NCI-H748 (cell line): Measurements from ENCODE around the gene TUBGCP2.
"Not testable (repeated sequence)": the region's sequence is repeated elsewhere in the genome, so short reads cannot be mapped to it uniquely, and the experiment has no call there.

Source experiments
- DNase-seq: peaks from one replicate; lab custom pipeline; 2025; ENCODE audit not compliant: unreplicated experiment; lab: John Stamatoyannopoulos, UW

TUBGCP2 gene

DNA sequence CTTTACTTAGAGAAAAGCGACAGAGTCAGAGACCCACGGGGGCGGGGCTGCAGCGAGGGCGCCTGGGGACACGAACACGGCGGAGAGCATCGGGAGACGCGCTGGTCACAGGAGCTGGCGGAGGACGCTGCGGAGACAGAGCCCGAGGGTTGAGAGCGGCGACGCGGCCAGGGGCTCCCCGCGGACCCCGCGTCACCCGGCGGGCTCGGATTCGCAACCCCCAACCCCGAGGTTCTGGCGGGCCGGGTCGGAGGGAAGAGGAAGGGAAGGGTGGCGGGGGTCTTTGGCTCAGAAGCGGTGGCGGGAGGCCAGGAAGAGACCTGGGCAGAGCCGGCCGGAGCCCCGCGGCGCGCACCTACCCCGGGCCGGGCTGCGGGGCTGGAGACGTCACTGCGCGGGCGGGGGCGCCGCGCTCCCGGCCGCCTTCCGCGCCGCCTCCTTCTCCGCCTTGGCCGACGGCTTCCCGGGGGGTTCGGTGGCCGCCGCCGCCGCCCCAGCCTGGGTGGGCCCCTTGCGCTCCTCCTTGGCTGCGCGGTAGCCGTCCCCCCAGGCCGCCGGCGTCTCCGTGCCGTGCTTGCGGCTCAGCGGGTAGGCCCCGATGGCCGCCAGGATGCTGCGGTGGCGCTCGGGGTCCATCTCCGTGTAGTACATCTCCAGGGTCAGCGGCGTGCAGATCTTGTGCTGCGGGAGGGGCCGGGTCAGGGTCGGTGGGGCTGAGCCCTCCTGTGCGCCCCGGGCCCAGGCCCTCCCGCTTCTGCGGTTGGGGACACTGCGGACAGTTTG is 17.0 kb upstream of the TUBGCP2 start:
- DNase-seq, result peak; percentile 29

DNA sequence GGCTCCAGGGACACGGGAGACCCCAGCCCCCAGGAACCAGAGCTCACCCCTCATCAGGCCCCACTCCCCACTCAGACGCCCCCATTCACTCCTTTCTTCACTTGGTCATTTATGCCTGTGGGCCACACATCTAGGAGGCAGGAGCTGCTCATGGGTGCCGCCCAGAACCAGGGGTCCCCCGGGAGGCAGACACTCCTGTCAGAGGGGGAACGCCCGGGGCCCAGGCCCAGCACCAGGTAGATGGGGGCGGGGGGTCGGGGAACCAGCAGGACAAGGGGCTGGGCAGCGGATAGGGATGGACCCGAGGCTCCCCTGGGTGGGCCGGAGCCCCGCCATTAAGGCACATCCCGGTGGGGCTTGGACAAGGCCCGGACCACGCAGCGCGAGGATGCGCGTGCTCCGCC is 16.2 kb upstream of the TUBGCP2 start:
- DNase-seq, result no peak

DNA sequence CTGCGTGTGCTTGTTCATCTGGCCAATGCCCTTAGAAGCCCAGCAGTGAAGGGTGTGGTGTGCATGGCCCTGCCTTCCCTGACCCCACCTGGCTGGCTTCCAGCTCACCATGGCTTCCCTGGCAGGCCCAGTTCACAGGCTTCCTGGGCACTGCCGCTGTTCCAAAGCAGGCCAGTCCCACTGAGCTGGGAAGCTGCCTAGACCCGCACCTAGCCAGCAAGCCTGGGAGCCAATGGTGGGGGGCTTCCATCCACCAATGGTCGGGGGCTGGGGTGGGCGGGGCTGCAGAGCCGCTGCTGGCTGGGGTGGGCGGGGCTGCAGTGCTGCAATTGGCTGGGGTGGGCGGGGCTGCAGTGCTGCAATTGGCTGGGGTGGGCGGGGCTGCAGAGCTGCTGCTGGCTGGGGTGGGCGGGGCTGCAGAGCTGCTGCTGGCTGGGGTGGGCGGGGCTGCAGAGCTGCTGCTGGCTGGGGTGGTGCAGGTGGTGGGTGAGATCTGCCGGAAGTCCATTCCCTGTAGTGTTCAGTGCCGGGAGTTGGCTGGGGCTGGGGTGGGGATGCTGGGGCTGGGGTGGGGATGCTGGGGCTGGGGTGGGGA is 15.6 kb upstream of the TUBGCP2 start:
- peak; percentile 87 for DNase-seq

DNA sequence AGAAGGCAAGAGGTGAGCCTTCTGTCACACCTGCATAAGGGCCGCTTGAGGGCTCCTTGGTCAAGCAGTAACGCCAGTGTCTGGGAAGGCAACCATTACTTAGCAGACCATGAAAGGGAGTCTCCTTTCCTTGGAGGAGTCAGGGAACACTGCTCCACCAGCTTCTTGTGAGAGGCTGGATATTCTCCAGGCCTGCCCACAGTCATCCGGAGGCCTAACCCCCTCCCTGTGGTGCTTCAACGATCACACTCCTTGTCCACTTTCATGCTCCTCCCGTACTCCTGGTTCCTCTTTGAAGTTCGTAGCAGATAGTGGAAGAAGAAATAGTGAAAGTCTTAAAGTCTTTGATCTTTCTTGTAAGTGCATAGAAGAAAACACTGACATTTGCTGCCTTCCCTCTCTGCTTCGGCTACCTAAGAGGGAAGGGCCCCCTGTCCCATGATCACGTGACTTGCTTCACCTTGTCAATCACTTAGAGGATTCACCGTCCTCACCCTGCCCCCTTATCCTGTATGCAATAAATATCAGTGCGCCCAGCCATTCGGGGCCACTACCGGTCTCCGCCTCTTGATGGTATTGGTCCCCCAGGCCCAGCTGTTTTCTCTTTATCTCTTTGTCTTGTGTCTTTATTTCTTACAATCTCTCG is 13.5 kb upstream of the TUBGCP2 start:
- not testable (repeated sequence) for DNase-seq

DNA sequence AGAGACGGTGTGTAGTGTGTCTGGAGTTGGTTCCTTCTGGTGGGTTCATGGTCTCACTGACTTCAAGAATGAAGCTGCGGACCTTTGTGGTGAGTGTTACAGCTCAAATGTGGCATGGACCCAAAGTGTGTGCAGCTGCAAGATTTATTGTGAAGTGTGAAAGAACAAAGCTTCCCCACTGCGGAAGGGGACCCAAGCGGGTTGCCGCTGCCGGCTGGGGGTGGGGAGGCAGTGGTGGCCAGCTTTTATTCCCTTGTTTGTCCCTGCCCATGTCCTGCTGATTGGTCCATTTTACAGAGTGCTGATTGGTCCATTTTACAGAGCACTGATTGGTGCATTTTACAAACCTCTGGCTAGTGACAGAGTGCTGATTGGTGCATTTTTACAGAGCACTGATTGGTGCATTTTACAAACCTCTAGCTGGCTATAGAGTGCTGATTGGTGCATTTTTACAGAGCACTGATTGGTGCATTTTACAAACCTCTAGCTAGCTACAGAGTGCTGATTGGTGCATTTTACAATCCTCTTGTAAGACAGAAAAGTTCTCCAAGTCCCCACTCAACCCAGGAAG is 12.3 kb upstream of the TUBGCP2 start:
- DNase-seq, result not testable (repeated sequence)

DNA sequence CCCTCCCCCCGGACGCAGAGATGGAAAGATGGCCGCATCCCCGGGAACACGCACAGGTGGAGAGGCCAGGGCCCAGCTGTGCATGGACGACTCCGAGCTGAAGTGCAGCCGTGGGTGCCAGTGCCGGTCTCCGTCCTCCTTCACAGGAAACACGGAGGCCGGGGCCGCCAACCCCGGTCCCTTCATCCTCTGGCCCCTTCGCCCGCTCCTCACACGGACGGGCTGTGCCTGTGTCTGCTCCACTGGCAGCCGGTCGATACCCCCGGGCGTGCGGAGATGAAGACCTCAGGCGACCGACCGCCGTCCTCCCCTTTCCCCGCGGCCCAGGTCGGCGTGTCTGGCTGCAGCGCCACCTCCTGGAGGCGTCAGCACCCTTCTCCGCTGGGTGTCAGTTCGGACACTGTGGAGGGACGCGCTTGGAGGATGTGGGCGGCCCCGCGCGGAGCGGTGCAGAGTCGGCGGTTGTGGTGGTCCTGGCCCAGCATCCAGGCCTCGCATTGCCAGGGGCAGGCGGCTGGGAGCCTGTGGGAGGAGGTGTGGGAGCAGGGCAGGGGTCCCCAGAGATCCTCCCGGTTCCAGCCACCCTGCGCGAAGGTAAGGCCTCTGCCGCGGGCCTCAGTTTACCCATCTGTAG is 9.9 kb upstream of the TUBGCP2 start:
- peak; percentile 79 for DNase-seq

DNA sequence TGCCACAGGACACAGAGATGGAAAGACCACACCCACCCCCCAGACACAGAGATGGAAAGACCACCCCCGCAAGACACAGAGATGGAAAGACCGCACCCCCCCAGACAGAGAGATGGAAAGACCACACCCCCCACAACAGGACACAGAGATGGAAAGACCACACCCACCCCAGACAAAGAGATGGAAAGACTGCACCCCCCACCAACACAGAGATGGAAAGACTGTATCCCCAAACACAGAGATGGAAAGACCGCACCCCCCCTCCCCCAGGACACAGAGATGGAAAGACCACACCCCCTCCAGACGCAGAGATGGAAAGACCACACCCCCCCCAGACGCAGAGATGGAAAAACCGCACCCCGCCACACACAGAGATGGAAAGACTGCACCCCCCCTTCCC is 8.1 kb upstream of the TUBGCP2 start:
- no peak for DNase-seq

DNA sequence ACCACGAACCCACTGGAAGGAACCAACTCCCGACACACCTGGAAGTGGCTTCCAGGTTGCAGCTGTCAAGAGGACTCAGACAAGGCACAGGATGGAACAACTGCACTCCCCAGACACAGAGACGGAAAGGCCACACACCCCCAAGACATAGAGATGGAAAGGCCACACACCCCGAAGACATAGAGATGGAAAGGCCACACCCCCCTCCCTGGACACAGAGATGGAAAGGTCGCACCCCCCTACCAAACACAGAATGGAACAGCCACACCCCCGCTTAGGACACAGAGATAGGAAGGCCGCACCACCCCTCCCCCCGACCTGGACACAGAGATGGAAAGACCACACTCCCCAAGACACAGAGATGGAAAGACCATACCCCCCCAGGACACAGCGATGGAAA is 7.6 kb upstream of the TUBGCP2 start:
- DNase-seq, result no peak

DNA sequence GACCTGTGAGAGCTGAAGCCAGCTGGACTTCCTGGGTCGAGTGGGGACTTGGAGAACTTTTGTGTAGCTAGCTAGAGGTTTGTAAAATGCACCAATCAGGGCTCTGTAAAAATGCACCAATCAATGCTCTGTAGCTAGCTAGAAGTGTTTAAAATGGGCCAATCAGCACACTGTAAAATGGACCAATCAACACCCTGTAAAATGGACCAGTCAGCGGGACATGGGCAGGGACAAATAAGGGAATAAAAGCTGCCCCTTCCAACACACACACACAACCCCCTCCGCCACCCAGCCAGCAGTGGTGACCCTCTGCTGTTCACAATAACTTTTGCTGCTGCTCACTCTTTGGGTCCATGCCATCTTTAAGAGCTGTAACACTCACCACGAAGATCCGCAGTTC is 7.2 kb upstream of the TUBGCP2 start:
- DNase-seq, result peak; percentile 6

DNA sequence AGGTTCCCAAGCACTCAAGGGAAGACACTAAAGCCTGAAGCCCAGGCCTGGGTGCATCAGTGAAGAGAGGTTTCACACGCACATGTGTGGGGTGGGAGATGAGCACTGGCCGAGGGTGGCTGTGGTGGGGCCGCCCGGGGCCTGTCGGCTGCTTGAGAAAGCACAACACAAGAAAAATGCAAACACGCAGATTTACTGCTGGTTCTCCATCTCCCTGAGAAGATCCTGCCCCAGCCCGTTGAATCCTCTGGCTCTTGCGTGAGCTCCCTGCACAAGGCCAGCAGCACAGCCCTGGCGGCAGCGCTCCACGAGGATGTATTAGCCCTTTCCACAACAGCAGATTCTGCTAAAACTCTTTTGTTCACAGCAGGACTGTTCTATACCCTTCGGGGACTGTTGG is 6.2 kb upstream of the TUBGCP2 start:
- no peak for DNase-seq

DNA sequence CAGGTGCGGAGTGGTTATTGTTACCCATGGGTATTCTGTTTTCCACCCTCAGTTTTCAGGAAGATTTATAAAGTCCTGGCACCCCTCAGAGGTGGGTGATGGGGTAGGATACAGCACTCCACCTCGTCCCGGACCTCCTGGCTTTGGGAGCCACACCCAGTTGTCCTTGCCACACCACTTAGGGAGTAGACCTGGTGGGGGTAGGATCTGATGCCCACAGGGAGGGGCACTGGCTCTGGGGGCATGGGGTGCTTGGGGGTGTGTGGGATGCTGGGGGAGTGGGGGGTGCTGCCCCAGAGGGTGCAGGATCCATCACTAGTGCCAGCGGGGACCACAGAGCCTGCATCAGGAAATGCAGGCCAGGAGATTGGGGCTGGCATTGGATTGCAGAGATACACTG is 4.5 kb upstream of the TUBGCP2 start:
- no peak for DNase-seq

DNA sequence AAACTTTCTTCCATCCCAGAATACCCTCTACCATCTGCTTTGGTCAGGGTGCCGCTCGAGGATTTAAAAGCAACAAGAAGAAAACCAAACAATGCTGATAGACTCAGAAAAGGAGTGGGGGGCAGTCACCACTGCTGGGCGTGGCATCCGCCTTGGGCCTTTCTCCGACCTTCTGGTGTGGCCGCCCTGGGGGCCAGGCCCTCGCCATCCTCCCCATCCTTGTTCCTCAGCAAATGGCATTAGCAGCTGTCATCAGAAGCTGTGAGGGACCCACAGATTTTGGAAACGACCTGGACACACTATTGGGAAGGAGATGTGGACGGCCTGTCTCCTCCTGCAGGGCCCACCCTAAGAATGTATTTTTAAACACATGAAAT is 4.1 kb upstream of the TUBGCP2 start:
- DNase-seq, result no peak

DNA sequence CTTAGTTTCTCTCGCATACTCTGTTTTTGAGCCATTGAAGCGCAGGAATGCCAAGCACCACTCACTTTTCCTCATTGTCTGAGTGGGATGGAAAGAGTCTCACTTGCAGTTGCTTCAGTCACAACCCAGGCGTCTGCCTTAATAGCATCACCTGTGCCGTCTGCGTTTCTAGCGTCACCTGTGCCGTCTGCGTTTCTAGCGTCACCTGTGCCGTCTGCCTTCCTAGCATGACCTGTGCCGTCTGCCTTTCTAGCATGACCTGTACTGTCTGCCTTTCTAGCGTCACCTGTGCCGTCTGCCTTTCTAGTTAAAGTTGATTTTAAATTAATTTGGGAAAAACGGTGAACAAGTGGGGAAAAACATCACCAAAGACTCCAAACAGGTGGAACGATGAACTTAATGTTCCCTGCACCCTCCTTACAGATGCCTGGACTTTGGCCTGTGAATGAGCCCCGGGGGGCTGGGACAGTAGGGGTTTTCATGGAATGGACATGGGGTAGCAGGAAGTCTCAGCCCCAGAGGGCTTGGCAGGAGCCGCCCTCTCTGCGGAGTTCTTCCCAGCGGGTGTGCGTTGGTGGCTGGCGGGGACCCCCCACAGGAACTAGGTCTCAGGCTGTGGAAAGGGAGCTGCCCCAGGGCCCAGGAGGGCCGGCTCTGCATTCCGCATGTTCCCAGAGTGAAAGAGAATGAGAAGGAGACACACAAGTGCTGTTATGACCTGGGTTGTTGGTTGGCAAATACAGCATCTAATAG is 3.5 kb upstream of the TUBGCP2 start:
- DNase-seq, result no peak

DNA sequence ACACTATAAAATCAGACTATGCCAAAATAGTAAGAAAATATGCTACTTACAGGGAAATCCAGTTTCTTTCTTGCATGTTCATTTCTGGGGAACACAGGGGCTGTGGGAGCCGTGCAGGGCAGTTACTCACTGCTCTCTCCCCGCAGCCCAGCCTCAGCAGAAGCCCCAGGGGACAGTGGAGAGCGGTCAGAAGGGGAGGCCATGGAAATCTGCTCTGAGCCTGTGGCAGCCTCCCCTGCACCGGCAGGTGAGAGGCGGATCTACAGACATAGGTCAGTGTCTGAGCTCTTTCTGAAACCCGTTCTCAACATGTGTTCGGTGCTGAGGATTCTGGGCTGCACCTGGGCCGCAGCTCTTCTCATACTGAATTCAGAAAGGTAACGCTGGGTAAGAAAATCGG is 2.9 kb upstream of the TUBGCP2 start:
- DNase-seq, result no peak

DNA sequence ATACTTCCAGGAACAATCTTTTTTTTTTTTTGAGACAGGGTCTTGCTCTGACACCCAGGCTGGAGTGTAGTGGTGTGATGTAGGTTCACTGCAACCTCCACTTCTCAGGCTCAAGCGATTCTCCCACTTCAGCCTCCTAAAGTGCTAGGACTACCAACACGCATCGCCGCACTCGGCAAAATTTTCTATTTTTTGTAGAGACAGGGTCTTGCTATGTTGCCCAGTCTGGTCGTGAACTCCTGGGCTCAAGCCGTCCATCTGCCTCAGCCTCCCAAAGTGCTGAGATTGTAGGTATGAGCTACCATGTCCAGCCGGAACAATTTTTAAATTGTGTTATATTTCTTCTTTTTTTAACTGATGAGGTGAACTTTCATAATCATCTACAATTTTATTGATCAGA is 2.1 kb upstream of the TUBGCP2 start:
- no peak for DNase-seq

DNA sequence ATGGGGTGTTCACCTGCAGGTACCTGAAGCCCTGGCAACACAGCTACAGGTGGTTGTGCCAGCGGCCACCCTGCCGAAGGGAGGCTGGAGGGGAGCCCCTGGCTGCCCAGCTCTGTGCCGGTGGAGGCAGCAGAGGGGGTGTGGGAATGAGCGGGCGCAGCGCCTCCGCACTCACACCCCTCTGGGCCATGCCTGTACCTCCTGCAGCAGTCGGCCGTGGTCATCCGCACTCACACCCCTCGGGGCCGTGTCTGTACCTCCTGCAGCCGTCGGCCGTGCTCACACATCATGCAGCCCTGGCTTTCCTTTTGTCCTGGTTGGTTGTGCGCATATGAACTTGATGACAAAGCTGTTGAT is 1.7 kb upstream of the TUBGCP2 start:
- DNase-seq, result no peak

DNA sequence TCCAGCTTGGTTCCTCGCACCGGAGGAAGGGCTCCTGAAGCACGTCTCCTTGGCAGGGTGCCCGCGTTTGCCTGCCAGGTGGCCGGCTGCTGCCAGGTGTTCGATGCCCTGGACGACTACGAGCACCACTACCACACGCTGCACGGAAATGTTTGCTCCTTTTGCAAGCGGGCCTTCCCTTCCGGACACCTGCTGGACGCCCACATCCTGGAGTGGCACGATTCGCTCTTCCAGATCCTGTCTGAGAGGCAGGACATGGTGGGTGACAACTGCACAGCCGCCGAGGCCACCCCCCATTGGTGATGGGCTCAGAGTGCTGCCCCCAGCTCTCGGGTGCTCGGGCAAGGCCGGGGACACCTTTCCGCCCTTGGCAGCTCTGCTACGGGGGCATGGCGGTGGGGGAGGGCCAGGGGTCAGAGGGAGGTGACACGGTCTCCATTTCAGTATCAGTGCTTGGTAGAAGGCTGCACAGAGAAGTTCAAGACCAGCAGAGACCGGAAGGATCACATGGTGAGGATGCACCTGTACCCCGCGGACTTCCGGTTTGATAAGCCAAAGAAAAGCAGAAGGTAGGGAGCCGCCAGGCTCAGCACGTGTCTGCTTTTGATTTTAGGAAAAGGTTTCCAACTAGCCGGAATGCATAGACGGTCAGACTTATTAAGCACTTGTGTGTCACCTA is 1.2 kb upstream of the TUBGCP2 start:
- DNase-seq, result peak; percentile 67

DNA sequence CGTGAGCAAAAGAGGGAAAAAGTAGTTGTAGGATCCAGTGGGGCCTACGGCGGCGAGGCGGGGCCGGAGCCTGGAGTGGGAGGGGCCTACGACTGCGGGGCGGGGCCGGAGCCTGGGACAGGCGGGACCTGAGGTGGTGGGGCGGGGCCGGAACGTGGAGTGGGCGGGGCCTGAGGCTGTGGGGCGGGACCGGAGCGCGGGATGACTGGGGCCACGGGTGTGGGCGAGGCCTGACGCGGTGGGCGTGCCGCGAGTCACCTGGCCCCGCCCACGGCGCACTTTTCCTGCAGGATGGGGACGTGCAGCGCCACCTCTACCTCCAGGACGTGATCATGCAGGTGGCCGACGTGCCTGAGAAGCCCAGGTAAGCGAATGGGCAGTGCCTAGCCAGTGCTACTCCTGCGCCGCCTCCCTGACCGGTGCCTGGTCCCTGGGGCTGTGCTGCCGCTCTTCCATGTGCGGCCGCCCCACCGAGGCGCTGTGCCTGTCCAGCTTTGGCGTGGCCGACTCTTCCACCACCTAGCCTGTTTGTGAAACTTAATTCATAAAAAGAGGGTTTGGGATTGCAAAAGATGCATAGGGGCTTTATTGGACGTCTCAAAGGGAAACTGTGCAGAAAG is 538 bp upstream of the TUBGCP2 start:
- DNase-seq, result peak; percentile 85

DNA sequence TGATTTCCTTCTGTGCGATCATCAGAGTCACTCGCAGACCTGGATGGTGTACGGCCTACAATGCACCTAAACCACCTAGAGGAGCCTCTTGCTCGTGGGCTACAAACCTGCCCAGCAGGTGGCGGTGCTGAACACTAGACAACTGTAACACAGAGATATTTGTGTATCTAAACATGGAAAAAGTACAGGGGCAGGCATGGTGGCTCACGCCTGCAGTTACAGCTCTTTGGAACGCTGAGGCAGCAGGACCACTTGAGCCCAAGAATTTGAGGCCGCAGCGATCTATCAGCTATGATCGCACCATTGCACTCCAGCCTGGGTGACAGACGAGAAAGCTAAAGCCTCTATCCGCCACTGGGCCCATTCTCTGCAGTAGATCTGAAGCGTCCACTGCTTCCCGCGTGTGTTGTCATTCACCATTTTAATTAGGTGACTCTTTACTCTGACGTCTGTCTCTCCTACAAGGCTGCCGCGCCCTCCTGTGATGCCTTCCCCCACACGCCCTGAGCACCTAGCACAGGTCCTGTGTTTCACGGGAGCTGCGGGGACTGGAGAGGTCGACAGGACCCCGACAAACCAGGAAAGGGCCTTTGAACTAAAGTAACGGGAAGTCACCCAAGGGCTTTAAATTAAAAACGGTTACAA is 774 bp downstream of the TUBGCP2 start:
- DNase-seq, result peak; percentile 82
